ENCODE results near the gene SFTA2. TPM values are rescaled to one million over a fixed set of nuclear protein-coding genes. Genes with fewer than 3 reads are reported as not detected.

Gene SFTA2
- total RNA-seq, 1 experiment from 2014 or later: not detected

DNA sequence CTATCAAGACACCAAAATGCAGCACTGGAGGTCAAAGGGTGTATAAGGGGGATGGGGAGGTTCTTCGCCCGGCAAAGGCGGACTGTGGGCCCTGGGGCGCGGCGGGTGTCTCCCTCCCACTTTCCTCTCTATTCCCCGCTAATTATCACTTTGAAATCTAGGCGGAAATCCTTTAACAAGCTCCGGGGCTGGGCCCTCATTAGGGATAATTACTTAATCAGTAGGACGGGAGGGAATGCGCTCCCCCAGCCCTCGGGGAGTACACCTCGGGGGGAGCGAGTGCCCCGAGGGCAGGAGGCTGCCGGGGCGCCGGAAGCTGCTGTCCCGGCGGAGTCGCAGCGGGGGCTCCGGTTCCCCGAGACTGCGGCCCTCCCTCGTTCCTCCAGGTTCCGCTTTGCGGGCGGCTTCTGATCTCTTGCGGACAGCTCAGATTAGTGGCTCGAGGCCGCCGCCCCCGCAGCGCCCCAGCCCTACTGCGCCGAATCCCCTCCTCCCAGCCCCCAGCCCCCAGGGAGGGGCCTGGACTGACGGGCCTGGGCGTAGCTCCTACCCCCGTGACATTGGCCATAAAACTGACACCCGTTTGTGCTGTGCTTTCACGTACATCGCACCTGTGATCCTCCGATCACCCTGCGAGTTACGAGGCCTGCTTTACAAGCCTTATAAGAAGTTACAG, 23.5 kb upstream of the SFTA2 start:
- H3K4me3 ChIP-seq (replicated peaks in 1 of 2; ENCODE audit: low read depth in 1 of 2, low read length in 2 of 2): no peak overlapping the region
- no peaks in the 10 kb centered on the region for H3K79me2 ChIP-seq (ENCODE audit: insufficient read depth, low read length)
- no peak for ATAC-seq
- H3K9me3 ChIP-seq (ENCODE audit: control insufficient read depth in 1 of 2, insufficient read depth in 1 of 2, low read depth in 1 of 2, low read length in 2 of 2): no peaks in the 10 kb centered on the region
- H3K9ac ChIP-seq (ENCODE audit: low read length): no peak overlapping the region
- intact Hi-C loops (cut with micrococcal nuclease): no loop called here
- no peaks in the 10 kb centered on the region for H3K27me3 ChIP-seq (ENCODE audit: insufficient read depth, low read length)
- no peaks in the 10 kb centered on the region for H3K9me2 ChIP-seq (ENCODE audit: insufficient read depth)
- H3K4me2 ChIP-seq (ENCODE audit: low read length): no peak overlapping the region
- RAD21 ChIA-PET (ENCODE audit: low non-redundant PET in 1 of 2, low total read pairs in 2 of 2, uncharacterized antibody in 2 of 2, unreplicated experiment in 2 of 2): no interaction called here
- CTCF ChIA-PET: no interaction called here
- H3K4me1 ChIP-seq (ENCODE audit: control insufficient read depth in 1 of 2, insufficient read depth in 2 of 2, low read length in 2 of 2): no peaks in the 10 kb centered on the region
- DNase-seq (ENCODE audit: low read depth, low spot score): no peak
- no peaks in the 10 kb centered on the region for H4K20me1 ChIP-seq (ENCODE audit: insufficient read depth)
- TF ChIP-seq CEBPB (IDR thresholded peaks at IDR 0.05; ENCODE audit: low read depth) (no peak), ELF1 (IDR thresholded peaks at IDR 0.05; ENCODE audit: borderline replicate concordance, low read depth) (no peak), EGR1 (IDR thresholded peaks at IDR 0.05; ENCODE audit: low read depth) (no peak)
- BruUV-seq (replicated peaks): no TSS peak
- H3K27ac ChIP-seq (ENCODE audit: low read depth, low read length): no peak overlapping the region
- H3K36me3 ChIP-seq (ENCODE audit: control insufficient read depth in 1 of 2, insufficient read depth in 2 of 2, low read length in 2 of 2): no peaks in the 10 kb centered on the region
- no peak overlapping the region for H2AFZ ChIP-seq (ENCODE audit: low read depth, low read length, poor library complexity, severe bottlenecking)
- POLR2A ChIA-PET: no interaction called here

DNA sequence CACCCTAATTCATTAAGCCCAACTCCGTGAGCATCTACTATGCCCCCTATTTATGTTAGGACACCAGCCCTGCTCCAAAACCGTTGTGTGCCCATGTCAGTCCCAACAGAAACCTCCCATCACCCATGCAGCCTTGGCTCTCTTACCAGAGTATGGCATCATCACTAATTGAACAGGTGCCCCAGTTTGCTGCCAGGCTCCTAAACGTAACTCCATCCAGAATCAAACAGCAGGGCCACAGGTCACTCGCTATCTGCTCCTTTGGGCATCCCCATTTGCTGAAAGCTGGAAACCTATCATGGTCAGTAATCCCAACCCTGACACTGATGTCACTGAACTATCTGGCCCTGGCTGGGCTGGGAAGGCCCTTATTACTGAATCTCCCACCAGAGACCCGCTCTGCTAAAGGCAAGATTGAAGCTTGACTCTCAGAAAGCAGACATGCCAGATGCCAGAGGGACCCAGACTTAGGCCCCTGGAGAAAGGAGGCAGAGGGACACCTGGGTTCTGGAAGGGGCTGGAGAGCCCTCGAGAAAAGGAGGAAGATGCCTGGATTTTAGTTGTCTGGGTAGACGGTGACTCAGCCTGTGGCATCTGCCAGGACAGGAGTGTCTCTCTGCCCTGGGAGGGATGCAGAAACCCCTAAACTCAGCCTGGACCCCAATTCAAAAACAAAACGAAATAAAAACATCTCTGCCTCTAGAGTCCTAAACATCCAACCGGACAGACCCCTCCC, 22.8 kb upstream of the SFTA2 start:
- Histone ChIP-seq H4K20me1 (ENCODE audit: insufficient read depth) (no peaks in the 10 kb centered on the region), H3K27me3 (ENCODE audit: insufficient read depth, low read length) (no peaks in the 10 kb centered on the region), H2AFZ (ENCODE audit: low read depth, low read length, poor library complexity, severe bottlenecking) (no peak overlapping the region), H3K79me2 (ENCODE audit: insufficient read depth, low read length) (no peaks in the 10 kb centered on the region), H3K4me1 (ENCODE audit: control insufficient read depth in 1 of 2, insufficient read depth in 2 of 2, low read length in 2 of 2) (no peaks in the 10 kb centered on the region), H3K27ac (ENCODE audit: low read depth, low read length) (no peak overlapping the region), H3K9ac (ENCODE audit: low read length) (no peak overlapping the region), H3K4me2 (ENCODE audit: low read length) (no peak overlapping the region), H3K9me3 (ENCODE audit: control insufficient read depth in 1 of 2, insufficient read depth in 1 of 2, low read depth in 1 of 2, low read length in 2 of 2) (no peaks in the 10 kb centered on the region), H3K9me2 (ENCODE audit: insufficient read depth) (no peaks in the 10 kb centered on the region), H3K4me3 (replicated peaks in 1 of 2; ENCODE audit: low read depth in 1 of 2, low read length in 2 of 2) (no peak overlapping the region), H3K36me3 (ENCODE audit: control insufficient read depth in 1 of 2, insufficient read depth in 2 of 2, low read length in 2 of 2) (no peaks in the 10 kb centered on the region)
- no peak for DNase-seq (ENCODE audit: low read depth, low spot score)
- no TSS peak for BruUV-seq (replicated peaks)
- intact Hi-C loops (cut with micrococcal nuclease): no loop called here
- RAD21 ChIA-PET (ENCODE audit: low non-redundant PET in 1 of 2, low total read pairs in 2 of 2, uncharacterized antibody in 2 of 2, unreplicated experiment in 2 of 2): no interaction called here
- POLR2A ChIA-PET: no interaction called here
- CTCF ChIA-PET: no interaction called here
- ATAC-seq: no peak
- TF ChIP-seq SP1 (IDR thresholded peaks at IDR 0.05; ENCODE audit: low read depth) (no peak), CBX3 (IDR thresholded peaks at IDR 0.05; ENCODE audit: low read depth) (no peak), POLR2A (IDR thresholded peaks at IDR 0.05; ENCODE audit: borderline replicate concordance, extremely low read depth, insufficient read depth, insufficient read length) (no peak), EZH2phosphoT487 (IDR thresholded peaks at IDR 0.05; ENCODE audit: borderline replicate concordance) (no peak), EGR1 (IDR thresholded peaks at IDR 0.05; ENCODE audit: low read depth) (no peak), ZNF274 (IDR thresholded peaks at IDR 0.05; ENCODE audit: low read depth, low read length) (no peak), TCF7L2 (IDR thresholded peaks at IDR 0.05; ENCODE audit: borderline replicate concordance, extremely low read depth, insufficient read depth, insufficient read length) (no peak), ZFX (IDR thresholded peaks at IDR 0.05) (no peak)
- TF ChIP-seq, protein P1, sequence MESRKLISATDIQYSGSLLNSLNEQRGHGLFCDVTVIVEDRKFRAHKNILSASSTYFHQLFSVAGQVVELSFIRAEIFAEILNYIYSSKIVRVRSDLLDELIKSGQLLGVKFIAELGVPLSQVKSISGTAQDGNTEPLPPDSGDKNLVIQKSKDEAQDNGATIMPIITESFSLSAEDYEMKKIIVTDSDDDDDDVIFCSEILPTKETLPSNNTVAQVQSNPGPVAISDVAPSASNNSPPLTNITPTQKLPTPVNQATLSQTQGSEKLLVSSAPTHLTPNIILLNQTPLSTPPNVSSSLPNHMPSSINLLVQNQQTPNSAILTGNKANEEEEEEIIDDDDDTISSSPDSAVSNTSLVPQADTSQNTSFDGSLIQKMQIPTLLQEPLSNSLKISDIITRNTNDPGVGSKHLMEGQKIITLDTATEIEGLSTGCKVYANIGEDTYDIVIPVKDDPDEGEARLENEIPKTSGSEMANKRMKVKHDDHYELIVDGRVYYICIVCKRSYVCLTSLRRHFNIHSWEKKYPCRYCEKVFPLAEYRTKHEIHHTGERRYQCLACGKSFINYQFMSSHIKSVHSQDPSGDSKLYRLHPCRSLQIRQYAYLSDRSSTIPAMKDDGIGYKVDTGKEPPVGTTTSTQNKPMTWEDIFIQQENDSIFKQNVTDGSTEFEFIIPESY (IDR thresholded peaks at IDR 0.05; ENCODE audit: extremely low read depth, insufficient replicate concordance, low read length): no peak
- TF ChIP-seq, protein P2, sequence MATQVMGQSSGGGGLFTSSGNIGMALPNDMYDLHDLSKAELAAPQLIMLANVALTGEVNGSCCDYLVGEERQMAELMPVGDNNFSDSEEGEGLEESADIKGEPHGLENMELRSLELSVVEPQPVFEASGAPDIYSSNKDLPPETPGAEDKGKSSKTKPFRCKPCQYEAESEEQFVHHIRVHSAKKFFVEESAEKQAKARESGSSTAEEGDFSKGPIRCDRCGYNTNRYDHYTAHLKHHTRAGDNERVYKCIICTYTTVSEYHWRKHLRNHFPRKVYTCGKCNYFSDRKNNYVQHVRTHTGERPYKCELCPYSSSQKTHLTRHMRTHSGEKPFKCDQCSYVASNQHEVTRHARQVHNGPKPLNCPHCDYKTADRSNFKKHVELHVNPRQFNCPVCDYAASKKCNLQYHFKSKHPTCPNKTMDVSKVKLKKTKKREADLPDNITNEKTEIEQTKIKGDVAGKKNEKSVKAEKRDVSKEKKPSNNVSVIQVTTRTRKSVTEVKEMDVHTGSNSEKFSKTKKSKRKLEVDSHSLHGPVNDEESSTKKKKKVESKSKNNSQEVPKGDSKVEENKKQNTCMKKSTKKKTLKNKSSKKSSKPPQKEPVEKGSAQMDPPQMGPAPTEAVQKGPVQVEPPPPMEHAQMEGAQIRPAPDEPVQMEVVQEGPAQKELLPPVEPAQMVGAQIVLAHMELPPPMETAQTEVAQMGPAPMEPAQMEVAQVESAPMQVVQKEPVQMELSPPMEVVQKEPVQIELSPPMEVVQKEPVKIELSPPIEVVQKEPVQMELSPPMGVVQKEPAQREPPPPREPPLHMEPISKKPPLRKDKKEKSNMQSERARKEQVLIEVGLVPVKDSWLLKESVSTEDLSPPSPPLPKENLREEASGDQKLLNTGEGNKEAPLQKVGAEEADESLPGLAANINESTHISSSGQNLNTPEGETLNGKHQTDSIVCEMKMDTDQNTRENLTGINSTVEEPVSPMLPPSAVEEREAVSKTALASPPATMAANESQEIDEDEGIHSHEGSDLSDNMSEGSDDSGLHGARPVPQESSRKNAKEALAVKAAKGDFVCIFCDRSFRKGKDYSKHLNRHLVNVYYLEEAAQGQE (IDR thresholded peaks at IDR 0.05; ENCODE audit: low read depth): no peak
- TF ChIP-seq, protein P3, sequence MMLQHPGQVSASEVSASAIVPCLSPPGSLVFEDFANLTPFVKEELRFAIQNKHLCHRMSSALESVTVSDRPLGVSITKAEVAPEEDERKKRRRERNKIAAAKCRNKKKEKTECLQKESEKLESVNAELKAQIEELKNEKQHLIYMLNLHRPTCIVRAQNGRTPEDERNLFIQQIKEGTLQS (IDR thresholded peaks at IDR 0.05): no peak
